ENCODE results near the gene DGKE. TPM values are rescaled to one million over a fixed set of nuclear protein-coding genes. Genes with fewer than 3 reads are reported as not detected.

The DGKE gene
- total RNA-seq, 6 donors from 2014 or later: 4.3 to 23.8 (median 9.2) TPM

DNA sequence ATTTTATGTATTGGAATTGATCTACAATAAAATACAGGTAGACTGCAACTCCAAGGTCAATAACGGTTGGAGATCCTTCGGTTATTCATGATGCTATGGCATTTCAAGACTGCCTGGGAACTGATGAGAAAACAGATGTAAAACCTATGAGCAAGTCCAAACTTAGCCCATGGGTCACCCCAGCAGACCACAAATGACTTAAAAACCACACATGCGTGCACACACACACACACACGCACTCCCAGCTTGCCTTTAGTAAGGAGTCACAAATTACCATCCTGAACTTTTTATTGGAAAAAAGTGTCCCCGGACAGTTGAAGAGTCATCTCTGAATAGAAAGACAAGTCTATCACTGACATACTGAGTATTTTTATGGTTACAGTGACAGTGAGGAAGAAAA, 53.2 kb downstream of the DGKE start:
- Histone ChIP-seq H3K36me3 (peaks cover 13 to 58% (median 36%) of the 10 kb centered on the region in 4 donors), H3K27ac (no peak overlapping the region), H3K4me1 (no peaks in the 10 kb centered on the region), H3K4me3 (no peak overlapping the region), H3K9me3 (no peaks in the 10 kb centered on the region), H3K27me3 (no peaks in the 10 kb centered on the region)
- DNase-seq (no peak), ATAC-seq (ENCODE audit: low FRiP score in 2 of 2) (no peak)
- TF ChIP-seq EP300 (IDR thresholded peaks at IDR 0.05): no peak
- TF ChIP-seq POLR2AphosphoS5 (IDR thresholded peaks at IDR 0.05): no peak
- TF ChIP-seq POLR2A (IDR thresholded peaks at IDR 0.05): no peak
- TF ChIP-seq, protein P1, sequence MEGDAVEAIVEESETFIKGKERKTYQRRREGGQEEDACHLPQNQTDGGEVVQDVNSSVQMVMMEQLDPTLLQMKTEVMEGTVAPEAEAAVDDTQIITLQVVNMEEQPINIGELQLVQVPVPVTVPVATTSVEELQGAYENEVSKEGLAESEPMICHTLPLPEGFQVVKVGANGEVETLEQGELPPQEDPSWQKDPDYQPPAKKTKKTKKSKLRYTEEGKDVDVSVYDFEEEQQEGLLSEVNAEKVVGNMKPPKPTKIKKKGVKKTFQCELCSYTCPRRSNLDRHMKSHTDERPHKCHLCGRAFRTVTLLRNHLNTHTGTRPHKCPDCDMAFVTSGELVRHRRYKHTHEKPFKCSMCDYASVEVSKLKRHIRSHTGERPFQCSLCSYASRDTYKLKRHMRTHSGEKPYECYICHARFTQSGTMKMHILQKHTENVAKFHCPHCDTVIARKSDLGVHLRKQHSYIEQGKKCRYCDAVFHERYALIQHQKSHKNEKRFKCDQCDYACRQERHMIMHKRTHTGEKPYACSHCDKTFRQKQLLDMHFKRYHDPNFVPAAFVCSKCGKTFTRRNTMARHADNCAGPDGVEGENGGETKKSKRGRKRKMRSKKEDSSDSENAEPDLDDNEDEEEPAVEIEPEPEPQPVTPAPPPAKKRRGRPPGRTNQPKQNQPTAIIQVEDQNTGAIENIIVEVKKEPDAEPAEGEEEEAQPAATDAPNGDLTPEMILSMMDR (IDR thresholded peaks at IDR 0.05): no peak
- WGBS, 2 donors: 95 to 100% methylated on average over 5 of the region's 5 CpGs

DNA sequence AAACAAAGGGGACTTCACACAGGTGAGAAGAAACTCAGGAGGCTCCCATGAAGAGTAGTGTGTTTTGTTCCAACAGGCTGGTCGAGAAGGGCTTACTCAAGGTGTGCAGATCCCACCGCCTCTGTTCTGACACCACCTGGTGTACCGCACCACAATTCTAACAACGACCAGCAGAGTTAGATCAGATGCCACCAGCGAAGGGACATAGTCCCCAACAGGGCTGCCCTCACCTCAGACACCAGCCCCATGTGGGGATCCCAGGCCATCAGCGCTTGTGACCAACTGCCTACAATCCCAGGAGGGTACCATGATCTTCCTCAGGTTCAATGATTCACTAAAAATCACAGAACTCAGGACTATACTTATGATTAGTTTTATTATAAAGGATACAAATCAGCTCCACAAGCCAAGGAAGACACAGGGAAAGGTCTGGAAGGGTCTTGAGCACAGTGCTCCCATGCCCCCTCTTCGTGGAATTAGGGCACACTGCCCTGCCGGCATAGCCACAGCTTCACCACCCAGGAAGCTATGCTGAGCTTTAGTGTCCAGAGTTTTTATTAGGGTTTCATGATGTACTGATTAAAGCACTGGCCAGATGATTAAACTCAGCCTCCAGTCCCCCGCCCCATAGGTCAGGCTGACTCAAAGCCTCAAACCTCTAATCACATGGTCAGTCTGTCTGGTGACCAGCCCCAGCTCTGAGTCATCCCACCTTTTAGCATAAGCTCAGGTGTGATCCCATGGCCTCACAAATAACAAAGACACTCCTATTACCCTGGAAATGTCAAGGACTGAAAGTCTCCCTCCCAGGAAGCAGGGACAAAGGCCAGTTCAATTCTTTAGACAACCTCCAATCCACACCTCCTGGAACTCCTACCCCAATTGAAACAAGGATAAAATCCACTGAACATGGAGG, 53.9 kb downstream of the DGKE start:
- WGBS, 2 donors: 95 to 99% methylated on average over 9 of the region's 9 CpGs
- Histone ChIP-seq H3K36me3 (peaks cover 15 to 65% (median 42%) of the 10 kb centered on the region in 4 donors), H3K4me3 (no peak overlapping the region), H3K27me3 (no peaks in the 10 kb centered on the region), H3K9me3 (no peaks in the 10 kb centered on the region), H3K27ac (no peak overlapping the region), H3K4me1 (no peaks in the 10 kb centered on the region)
- ATAC-seq (ENCODE audit: low FRiP score in 2 of 2) (no peak), DNase-seq (no peak)
- no peak for TF ChIP-seq POLR2A (IDR thresholded peaks at IDR 0.05)
- no peak for TF ChIP-seq POLR2AphosphoS5 (IDR thresholded peaks at IDR 0.05)
- TF ChIP-seq, protein P1 (IDR thresholded peaks at IDR 0.05): no peak

DNA sequence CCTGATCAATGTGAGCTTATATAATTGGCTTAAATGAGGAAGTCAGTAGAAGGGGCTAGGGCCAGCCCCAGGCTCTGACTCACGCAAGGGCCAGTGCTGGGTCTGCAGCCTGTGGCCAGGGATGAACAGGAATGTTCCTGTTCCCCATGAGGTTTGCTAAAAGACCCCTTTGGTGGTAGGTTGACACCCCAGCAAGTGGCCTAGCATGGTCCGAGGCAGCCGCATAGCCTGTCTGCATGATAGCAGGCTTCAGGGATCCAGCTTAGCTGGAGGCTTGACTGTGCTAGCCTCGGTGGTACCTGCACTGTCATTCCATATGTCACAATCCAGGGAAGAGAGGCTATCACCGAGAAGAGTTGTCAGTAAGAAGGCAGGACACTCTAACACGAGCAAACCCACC, 56.4 kb downstream of the DGKE start:
- H3K4me1 ChIP-seq: no peaks in the 10 kb centered on the region
- ATAC-seq (ENCODE audit: low FRiP score in 2 of 2): no peak
- DNase-seq: no peak
- no peak overlapping the region for H3K4me3 ChIP-seq
- H3K27ac ChIP-seq: no peak overlapping the region
- TF ChIP-seq EP300 (IDR thresholded peaks at IDR 0.05) (no peak), POLR2AphosphoS5 (IDR thresholded peaks at IDR 0.05) (no peak), POLR2A (IDR thresholded peaks at IDR 0.05) (no peak)
- TF ChIP-seq, protein P1 (IDR thresholded peaks at IDR 0.05): no peak
- H3K36me3 ChIP-seq: peaks cover 35 to 87% (median 68%) of the 10 kb centered on the region in 4 donors
- H3K9me3 ChIP-seq: no peaks in the 10 kb centered on the region
- 89 to 93% methylated on average over 5 to 6 of the region's 6 CpGs for WGBS, 2 donors
- H3K27me3 ChIP-seq: no peaks in the 10 kb centered on the region

DNA sequence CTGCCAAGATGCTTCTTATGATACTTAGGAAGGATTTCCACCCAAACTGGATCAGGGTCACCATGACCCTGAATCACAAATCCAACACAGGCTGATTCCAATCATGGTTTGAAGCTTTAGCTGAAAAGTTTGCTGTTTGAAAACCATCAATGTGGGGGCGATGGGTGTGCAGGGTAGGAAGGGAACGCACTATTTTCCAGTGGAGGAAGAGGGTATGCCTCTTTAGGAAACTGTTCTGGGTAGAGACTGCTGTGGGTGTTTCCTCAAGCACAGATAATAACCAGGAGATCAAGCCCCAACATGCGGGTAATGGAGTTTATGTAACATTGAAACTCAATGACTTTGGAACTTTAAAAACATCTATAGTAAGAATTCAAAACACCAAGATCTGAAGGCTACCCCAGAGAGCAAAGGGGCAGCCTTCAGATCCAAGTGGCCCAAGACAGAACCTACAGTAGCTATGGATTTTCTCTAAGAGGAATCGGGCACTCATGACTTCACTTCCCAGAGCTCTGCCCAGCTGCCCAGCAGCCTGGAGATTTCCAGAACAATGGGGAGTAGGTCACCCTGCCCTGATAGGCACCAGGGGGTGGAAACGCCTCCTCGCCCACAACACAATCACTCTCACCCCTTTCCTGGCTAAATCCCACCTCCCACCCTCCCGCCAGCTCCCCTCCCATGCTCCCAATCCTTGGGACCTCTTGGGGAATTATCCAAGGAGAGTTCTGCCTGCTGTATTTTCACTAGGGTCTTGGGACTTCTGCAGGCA, 57.1 kb downstream of the DGKE start:
- H3K4me1 ChIP-seq: no peaks in the 10 kb centered on the region
- ATAC-seq (ENCODE audit: low FRiP score in 2 of 2): no peak
- no peak overlapping the region for H3K27ac ChIP-seq
- DNase-seq: no peak
- no peaks in the 10 kb centered on the region for H3K9me3 ChIP-seq
- no peaks in the 10 kb centered on the region for H3K27me3 ChIP-seq
- TF ChIP-seq, protein P1 (IDR thresholded peaks at IDR 0.05): no peak
- no peak for TF ChIP-seq POLR2A (IDR thresholded peaks at IDR 0.05)
- no peak for TF ChIP-seq POLR2AphosphoS5 (IDR thresholded peaks at IDR 0.05)
- no peak for TF ChIP-seq EP300 (IDR thresholded peaks at IDR 0.05)
- 92 to 95% methylated on average over 7 of the region's 7 CpGs for WGBS, 2 donors
- H3K36me3 ChIP-seq: peaks cover 35 to 94% (median 74%) of the 10 kb centered on the region in 4 donors
- no peak overlapping the region for H3K4me3 ChIP-seq
